COR-L47 (cell line): ENCODE data around the gene CD302.
"Not testable (repeated sequence)": the region's sequence is repeated elsewhere in the genome, so short reads cannot be mapped to it uniquely, and the experiment has no call there.

ENCODE experiments used
- DNase-seq: peaks from one replicate; lab custom pipeline; 2025; lab: John Stamatoyannopoulos, UW

The CD302 gene

DNA sequence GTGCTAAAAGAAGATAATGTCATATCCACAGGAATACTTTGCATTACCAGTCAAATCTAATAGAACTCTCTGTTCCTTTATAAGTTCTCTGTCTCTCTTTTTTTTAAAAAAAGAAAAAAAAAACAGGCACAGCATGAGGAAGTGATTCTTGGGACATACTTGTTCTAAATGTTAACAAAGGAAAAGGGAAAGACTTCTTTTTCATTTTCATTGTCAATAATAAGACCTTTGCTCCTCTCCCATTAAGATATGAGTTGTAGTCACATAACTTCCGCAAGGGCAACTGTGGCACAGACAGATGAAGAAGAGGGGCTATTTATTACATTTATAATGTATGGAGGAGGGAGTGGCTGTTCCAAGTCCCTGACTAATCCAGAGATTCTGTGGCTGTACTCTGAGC, 4.7 kb downstream of the CD302 start:
- DNase-seq, result no peak

DNA sequence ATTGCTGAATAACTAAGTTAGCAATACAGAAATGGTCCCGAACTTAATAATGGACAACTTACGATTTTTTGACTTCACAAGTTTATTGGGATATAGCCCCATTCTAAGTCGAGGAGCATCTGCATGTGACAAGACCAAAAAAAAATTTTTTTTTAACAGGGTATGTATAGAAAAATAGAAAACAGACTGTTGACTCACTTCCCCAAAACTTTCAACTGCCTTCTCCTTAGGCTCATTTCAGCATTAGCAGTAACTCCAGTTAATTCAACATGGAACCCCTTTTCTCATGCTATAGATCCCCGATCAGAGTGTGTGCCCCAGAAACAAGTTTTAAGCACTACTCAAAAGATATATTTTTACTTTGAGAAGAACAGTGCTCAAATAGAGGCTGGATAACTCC, 5.4 kb downstream of the CD302 start:
- DNase-seq, result no peak

DNA sequence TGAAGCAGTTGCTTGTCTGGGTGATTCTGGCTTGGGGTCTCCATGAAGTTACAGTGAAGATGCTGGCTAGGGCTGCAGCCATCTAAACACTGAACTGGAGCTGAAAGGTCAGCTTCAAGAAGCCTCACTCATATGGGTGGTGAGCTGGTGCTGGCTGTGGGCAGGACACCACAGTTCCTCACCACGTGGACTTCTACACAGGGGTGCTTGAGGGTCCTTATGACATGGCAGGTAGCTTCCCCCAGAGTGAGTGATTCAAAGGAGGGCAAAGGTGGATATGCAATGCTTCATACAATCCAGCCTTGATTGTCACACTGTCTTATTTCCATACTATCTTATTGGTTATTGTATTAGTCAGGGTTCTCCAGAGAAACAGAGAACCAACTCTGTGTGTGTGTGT, 6.0 kb downstream of the CD302 start:
- DNase-seq, result no peak

DNA sequence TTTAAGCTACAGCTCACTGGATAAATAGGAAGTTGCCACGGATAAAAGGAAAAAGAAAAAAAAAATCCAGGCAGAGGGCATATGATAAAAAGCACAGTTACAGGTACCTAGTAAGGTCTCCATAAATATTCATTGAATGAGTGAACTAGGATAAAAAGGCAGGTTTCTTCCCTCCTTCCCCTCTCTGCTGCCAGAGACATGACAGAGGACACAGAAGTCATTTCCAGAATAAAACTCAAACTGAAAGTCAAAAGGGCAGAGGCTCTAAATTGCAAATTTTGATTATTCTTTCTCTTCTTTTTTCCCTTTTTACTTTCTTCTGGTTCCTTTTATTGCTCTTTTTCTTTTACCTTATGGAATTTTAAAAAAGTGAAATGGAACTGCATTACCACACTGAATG, 7.7 kb downstream of the CD302 start:
- DNase-seq, result no peak

DNA sequence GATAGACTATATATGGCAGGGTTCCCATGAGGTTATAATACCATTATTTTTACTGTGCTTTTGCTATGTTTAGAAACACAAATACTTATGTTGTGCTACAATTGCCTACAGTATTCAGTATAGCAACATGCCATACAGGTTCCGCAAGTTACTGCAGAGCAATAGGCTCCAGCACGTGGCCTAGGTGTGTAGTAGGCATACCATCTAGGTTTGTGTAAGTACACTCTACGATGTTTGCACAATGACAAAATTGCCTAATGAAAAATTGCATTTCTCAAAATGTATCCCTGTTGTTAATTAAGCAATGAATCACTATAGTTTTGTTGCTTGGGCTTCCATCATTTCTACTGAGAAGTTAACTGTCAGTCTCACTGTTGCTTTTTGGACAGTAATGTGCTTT, 9.8 kb downstream of the CD302 start:
- no peak for DNase-seq

DNA sequence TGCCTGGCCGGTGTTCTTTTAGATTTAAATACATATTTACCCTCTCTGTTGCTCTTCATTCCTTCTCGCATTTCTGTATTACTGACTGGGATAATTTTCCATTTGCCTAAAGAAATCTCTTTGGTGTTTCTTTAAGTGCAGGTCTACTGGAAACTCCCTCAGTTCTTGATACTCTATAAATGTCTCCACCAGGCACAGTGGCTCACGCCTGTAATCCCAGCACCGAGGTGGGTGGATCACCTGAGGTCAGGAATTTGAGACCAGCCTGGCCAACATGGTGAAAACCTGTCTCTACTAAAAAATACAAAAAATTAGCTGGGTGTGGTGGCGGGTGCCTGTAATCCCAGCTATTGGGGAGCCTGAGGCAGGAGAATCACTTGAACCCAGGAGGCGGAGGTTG, 10.4 kb downstream of the CD302 start:
- not testable (repeated sequence) for DNase-seq

DNA sequence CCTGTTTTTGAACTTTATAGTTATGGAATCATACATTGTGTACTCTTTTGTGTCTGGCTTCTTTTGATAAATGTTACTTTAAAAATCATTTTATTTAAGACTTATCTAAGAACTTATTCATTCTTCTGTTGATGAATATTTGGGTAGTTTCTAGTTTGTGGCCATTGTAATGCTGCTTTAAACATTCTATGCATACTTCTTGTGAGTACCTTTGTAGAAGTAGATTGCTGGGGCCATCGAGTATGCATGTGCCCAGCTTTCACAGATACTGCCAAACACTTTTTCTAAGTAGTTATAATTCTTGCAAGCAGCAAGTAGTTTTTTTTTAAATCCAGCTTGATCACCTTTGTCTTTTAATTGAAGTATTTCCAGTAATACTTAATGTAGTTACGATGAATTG, 11.1 kb downstream of the CD302 start:
- no peak for DNase-seq

DNA sequence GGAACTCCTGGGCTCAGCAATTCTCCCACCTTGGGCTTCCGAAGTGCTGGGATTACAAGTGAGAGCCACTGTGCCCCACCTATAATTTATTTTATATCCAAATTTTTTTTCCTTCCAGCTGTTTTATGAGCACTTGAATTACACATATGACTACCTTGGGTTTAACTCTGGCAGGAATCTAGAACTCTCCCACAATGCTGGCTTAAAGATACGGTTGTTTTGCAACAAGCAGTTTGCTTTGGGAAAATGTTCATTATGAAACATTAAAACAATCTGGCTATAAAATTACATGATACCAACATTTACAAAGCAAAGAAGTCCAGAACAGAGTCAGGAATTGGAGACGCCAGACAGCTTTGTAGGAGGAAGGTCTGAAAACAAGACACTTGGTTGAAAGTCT, 12.8 kb downstream of the CD302 start:
- DNase-seq, result no peak

DNA sequence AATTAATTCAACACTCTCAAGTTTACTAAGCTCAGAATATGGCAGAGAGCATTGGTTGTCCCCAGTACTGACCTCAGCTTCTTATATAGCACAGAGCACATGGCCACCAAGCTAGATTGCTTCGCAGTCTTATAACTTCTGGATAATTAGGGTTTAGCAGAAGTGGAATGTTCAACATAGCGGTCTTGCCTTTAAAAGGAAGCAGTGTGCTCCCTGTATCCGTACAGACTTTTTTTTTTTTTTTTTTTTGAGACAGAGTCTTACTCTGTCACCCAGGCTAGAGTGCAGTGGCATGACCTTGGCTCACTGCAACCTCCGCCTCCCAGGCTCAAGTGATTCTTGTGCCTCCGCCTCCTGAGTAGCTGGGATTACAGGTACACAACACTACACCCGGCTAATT, 13.3 kb downstream of the CD302 start:
- DNase-seq, result not testable (repeated sequence)

DNA sequence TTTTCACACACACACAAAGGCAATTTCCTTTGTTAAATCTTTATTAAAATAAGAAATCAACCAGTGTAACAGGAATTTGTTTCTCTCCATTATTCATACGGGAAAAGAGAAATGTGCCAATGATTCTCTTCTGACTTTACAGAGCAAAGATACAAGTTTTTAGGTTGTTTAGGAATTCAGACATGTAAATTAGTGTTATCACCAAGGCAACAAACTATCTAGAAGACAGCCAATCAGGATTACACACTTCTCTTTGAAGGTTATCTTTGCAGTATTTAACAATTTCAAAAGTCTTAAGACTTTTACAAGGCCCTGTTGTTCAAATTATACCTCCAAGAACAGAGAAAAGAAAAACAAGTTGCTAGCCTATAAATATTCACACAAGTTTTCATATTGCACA, 14.5 kb downstream of the CD302 start:
- DNase-seq, result no peak

DNA sequence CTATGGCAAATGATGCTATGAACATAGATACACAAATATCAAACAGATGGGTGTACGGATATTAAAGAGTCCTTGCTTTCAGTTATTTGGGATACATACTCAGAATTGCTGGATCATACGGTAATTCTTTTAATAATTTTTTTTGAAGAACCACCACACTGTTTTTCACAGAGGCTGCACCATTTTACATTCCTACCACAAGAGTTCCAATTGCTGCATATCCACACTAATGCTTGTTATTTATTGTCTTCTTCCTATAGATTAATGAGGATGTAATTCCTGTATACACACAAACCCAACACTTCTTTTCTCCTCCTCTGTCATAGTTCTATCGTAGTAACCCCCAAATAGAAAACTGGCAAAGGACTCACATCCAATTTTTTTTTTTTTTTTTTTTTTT, 21.7 kb downstream of the CD302 start:
- no peak for DNase-seq

DNA sequence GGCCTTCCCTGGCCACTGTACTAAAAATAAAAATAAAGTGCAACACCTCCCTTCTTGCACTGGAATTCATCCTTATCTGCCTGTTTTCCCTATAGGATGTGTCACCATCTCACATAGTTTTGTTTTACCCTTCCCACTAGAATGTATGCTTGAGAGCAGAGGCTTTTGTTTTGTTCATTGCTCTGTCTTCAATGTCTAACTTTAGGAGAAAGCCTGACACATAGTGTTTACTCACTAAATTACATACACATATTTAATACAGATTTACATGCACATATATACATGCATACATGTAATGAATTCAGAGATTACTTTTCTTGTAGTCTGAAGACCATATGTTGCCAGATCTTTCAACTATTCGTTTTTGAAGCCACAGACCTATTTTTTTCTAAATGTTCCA, 23.0 kb downstream of the CD302 start:
- no peak for DNase-seq

DNA sequence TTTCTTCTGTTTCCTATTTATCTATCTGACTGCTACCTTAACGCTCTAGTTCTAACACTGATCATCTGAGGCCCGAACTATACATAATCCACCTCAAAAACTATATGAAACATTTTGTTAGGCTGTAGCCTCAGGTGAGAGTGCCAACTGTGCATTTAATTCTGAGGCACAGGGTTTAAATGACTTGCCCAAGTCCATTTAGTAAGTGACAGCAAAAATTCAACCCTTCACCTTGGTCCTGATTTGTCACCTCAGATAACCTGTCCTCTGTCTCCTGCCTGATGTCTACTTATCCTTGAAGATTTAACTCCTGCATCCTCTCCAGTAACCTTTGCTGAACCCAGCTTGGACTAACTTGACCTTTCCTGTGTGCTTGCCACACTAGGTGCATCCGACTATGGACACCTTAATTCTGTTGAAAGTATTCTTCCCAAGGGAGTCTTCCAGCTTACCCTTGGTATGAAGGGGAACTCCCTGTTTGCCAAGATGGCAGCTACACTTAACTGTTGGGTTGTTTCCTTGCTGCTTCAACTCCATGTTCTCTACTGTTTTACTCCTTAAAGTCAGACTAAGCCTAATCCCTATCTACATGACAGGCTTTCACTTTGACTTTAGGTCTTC, 23.5 kb downstream of the CD302 start:
- no peak for DNase-seq

DNA sequence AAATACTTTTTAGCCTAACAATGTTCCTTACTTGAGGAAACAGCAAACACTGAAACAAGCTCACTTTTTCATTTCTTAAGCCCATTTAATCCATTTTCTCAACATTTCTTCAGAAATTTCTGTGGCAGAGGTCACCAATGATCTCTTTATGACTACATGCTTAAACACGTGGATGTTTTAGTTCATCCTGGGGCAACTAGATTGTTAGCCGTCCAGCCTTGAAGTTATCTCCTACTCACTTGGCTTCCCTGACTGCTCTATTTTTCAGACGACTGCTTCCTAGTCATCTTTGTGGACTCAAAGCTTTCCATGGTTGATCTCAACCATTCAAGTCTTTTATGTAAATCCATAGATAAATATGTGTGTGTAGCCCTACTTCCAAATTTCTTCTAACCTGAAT, 24.1 kb downstream of the CD302 start:
- no peak for DNase-seq

DNA sequence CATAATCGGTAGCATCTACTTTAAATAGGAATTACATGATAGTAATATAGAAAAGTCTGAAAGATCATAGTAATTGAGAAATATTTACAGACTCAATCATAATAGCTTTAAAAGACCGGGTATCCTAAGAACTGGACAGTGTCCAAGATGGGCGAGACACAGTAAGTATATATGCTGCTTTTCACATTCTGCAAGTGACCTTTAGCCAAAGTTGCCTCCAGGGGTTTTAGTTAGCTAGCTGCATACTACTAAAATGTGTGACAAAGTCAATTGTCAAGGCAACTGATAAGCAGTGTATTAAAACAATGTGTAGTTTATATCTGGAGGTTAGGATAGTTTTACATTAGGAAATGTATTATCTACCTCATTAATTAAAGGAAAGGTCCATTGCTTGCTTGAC, 24.6 kb downstream of the CD302 start:
- DNase-seq, result no peak

DNA sequence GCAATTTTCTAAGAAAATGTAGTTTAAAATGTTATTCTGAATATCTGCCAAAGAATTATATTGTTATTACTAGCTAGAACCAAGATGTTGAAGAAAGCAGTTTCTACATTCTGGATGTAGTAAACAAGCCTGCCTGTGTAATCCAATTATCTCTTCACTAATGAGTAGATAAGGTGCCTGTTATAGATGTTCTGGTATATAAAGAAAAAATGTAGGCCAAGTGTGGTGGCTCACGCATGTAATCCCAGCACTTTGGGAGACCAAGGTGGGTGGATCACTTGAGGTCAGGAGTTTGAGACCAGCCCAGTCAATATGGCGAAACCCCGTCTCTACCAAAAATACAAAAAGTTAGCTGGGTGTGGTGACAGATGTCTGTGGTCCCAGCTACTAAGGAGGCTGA, 28.9 kb downstream of the CD302 start:
- DNase-seq, result no peak

DNA sequence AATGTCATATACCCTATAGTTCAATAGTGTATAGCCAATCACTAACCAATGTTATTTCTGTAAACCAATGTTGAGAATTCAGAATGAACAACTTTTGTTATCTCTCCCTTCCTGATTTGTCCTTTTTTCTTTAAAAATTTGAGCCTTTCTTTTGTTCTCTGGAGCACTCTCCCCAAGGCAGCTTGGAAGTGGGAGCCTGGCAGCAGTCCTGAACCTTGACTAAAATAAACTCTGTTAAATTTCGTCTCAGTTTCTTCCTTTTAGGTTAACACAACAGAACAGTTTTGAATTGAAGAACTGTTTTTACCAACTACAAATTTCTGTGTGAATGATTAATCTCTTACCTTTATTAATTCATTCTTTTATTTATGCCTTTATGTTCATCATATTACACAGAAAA, 35.9 kb downstream of the CD302 start:
- DNase-seq, result no peak

DNA sequence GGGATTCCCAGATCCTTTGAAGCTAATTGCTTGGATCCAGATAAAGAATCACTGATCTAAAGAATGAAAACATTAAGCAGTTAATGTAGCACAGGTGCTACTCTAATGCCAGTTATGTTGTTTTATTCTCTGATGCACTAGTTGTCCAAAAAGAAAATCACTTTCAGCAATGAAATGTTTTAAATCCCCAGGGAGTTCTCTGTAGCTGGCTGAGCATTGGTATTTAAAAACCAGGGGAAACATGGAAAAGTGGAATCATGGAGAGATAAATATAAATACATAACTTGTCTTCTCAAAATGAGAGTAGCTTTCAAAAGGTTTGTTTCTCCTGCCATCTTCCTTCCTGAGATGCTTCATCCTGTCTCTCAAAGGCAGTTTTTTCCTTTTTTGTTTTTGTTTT, 37.7 kb downstream of the CD302 start:
- DNase-seq, result no peak

DNA sequence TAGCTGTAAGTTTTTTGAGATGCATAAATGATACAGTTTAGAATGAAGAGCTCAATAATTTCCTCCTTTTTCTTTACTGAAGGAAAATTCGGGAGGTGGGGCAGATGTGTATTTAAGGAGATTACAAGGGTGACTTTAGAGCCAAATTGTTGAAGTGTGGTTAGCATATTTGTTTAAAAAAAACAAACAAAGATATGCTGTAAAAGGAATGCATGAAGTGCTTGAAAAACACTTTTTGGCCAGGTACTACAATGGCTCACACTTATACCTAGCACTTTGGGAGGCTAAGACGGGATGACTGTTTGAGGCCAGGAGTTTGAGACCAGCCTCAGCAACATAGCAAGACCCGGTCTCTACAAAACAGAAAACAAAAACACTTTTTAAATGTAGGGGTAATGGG, 38.4 kb downstream of the CD302 start:
- DNase-seq, result no peak

DNA sequence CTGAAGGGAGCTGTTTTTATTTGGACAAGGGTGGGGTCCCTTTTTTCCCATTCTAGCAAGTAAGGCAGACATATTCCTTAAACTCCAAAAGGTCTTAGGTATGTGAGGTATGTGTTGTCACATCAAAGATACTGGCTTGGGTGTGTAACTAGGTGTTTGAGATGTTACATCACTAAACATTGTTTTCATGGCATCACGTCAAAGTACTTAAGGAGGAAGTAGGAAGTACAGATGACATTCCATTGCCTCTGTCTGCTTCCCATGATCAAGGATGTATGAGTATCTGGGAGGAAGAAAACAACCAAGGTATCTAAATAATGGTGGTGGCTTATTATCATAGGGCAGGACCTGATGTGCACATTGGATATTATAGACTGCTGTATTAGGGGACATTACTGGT, 39.3 kb downstream of the CD302 start:
- DNase-seq, result no peak

DNA sequence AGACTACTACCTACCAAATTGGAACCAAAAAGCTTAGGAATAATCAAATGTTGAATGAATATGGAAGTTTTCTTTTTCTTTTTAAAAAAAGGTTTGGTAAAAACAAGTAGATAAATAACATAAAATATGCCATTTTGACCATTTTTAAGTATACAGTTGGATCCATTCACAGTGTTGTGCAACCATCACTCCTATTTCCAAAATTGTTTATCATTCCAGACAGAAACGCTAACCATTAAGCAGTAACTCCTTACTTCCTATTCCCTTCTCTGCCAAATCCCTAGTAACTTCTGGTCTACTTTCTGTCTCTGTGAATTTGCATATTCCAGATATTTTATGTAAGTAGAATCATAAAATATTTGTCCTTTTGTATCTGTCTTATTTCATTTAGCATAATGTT, 39.8 kb downstream of the CD302 start:
- no peak for DNase-seq

DNA sequence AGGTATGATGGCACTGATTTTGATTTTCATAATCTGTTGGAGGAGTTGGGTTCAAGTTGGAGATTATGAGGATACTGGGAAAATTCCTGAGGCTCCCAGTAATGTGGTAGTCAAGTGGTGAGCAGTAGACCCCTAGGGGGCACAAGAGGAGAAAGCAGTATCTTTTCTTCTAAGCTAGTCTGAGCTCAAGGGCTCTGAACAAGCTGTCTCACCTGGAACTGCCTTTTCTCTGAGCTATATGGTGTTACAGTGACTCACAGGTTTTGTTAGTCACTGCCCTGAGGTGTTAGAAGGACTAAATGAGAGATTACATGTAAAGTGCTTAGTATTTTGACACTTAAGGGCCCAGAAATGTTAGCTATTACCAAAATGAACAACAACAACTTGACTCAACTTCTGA, 42.2 kb downstream of the CD302 start:
- no peak for DNase-seq

DNA sequence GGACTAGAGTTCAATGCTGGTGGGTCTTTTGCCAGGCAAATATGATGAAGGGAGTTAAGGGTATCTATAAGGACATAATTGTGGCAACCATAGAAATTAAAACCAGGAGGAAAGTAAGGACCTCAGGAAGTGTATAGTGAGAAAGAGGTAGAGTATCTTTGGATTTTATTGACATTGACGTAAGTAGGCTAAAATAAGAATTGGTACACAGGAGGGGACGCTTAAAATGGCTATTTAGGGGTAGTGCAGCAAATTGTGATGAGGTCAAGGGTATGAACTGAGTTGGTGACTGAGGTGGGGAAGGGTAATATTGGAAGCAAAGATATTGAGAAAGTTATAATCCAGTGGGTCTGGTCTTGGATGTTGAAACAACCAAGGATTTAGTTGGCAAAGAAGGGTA, 43.0 kb downstream of the CD302 start:
- DNase-seq, result no peak

DNA sequence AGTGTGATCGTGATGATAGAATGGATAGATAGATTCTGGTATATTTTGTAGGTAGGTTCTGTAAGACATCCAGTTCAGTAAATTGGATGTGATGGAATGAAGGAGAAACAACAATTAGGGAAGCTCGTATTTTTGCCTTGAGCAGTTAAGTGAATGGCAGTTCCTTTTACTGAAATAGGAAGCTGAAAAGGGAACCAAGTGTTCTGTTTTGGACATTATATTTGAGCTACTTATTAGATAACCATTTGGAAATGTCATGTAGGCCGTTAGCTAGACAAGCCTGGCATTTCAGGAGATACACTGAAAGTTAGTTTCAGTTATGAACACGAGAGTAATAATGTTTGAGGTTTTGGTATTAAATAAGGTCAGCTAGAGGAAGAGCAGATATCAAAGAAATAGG, 44.2 kb downstream of the CD302 start:
- DNase-seq, result no peak

DNA sequence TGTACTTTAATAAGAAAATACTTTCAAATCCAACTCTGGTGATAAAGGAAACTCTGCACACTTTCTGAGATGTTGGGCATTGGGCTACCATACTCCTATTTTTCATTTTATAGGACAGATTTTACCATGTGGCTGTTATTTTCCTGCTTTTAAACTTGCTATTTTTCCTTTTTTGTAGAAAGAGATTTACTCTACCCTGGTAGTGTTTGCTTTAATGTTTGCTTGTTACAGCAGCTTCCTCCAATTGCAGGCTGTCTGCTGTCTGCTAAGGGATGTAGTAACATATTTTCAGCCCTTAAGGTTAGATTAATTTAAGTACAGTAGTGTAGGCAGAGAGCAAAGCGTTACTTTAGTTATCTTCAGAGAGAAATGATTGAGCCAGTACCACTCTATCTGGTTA, 47.1 kb downstream of the CD302 start:
- no peak for DNase-seq
